GM19239 (cell line): ENCODE results near the gene SGSH.
"Not testable (repeated sequence)": the region's sequence is repeated elsewhere in the genome, so short reads cannot be mapped to it uniquely, and the experiment has no call there.

Experiments
- DNase-seq: peaks from one replicate; pipeline ENCODE4 v3.0.0; 2011; ENCODE audit warnings: low spot score; ENCODE audit not compliant: insufficient read length
- FAIRE-seq: peaks from 2 replicates; lab custom pipeline; 2011; peaks lifted over from hg19 to GRCh38; lab: Jason Lieb, UNC

SGSH gene

GRCh38 chr17:80220054-80220735 lies at the start of gene SGSH, which contains the start of gene SLC26A11:
TSS of gene SGSH (minus strand) at chr17:80220333. CDS start at chr17:80220313, 20 bp downstream.
TSS of gene SLC26A11 (plus strand) at chr17:80220427. CDS start at chr17:80221561, 1,134 bp downstream.
- FAIRE-seq (no peak), DNase-seq (peak; percentile 88)

GRCh38 chr17:80269405-80269807 lies 49.3 kb upstream of the SGSH start:
- no peak for FAIRE-seq
- no peak for DNase-seq

- DNase-seq (no peak), FAIRE-seq (no peak)
Measured at GRCh38 chr17:80268427-80268826, 48.3 kb upstream of the SGSH start.

GRCh38 chr17:80267391-80267790 lies 47.3 kb upstream of the SGSH start:
- DNase-seq, result no peak
- no peak for FAIRE-seq

DNA sequence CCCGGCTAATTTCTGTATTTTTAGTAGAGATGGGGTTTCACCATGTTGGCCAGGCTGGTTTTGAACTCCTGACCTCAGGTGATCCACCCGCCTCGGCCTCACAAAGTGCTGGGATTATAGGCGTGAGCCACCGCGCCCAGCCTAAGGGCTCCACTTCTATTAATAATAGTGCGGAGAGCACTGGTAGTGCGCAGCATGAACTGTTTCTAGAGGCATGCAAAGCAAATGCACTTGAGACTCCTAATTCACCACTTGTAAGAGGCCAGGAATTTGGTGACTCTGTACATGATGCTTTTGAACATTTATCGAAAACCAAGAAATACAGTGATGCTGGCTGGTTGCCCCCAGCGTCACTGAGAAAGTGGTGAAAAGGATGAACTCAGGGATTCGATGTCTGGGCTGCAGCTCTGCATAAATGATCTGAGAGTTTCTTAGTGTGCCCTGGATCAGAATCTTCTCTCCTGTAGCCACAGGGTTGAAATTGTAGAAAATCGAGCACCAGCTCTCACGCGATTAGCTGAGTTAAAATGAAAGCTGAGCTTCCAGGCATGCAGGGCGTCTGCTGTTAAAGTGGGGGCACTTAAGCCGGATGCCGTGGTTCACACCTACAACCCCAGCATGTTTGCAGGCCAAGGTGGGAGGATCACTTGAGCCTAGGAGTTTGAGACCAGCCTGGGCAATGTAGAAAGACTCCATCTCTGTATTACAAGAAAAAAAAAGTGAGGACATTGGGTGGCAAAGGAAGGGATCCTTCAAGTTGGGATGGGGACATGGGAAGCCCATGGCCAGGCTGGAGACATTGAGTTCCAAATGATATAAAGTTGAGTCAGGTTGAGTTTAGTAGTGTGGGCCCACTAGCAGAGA lies 45.3 kb upstream of the SGSH start:
- FAIRE-seq (peak; percentile 95), DNase-seq (peak; percentile 70)

DNA sequence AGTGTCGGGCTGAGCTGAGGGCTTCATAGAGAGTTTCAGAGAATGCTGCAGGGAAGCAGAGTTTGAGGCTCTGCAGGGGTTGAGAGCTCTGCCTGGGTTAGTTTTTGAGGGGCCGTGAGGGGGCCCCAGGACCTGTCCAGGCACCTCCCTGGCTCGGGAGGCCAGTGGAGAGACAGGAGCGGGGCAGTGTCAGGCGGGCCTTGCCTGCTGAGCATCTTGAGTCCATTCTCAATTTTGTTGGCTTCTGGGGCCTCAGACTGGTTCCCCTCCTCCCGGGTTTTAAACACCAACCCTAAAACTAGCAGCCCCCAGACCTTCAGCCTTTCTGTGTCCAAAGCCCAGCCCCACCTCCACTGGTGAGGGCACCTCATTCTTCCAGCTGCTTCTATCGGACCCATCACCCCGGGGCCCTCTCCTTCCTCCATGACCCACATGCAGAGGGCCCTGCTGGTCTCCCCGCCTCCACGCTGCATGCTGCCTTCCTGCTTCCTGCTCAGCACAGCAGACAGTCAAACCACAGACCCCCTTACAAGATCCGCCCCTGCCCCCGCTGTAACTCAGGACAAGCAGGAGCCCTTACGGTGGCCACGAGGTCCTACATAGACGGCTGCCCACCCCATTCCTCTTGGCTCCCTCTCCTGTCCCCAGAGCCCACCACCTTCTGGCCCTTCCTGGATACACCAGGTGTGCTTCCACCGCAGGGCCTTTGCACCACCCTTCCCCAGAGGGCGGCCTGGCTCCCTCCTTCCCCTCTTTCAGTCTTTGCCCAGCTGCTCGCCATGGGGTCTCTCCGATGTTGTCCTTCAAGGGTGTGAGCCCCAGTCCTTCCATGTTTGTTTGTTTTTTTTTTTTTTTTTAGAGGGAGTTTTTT lies 44.3 kb upstream of the SGSH start:
- no peak for FAIRE-seq
- DNase-seq, result no peak

GRCh38 chr17:80263253-80264204 lies 43.4 kb upstream of the SGSH start:
- FAIRE-seq (peak; percentile 100), DNase-seq (peak; percentile 83)

- no peak for DNase-seq
- FAIRE-seq, result no peak
Measured at GRCh38 chr17:80262775-80263244, 42.7 kb upstream of the SGSH start.

DNA sequence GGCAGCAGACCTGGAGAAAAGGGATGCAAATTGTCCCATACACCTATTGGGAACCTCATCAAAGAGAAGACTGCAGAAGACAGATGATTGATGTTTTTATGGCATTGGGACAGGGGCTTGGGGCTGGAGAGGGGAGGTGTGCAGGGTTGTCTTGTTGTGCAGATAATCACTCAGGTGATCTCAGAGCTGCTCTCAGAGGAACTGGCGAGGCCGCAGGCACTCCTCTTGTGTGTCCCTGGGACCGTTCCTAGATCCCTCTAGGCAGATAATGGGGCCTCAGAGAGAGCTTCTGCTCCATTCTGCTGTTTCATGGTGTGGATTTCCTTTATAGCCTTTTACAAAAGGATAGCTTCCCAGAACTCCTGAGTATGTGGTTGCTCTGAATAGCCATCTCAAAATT lies 42.2 kb upstream of the SGSH start:
- FAIRE-seq (no peak), DNase-seq (no peak)

DNA sequence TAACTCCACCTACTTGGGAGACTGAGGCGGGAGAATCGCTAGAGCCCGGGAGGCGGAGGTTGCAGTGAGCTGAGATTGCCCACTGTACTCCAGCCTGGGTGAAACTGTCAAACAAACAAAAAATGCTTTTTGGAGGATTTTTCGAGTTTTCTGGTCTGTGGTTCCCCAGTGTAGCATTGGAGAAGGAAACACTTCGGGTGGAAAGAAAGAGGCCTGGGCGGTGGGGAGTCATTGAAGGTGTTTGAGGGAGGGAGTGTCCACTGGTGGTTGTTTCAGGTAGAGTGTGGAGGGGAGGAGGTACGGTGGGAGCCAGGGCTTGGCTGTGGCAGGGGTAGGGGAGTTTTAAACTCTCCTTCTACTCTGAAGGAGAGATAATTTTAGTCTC lies 41.8 kb upstream of the SGSH start:
- DNase-seq (no peak), FAIRE-seq (no peak)

- FAIRE-seq (peak; percentile 47), DNase-seq (no peak)
Measured at GRCh38 chr17:80261159-80261894, 41.2 kb upstream of the SGSH start.

- FAIRE-seq (no peak), DNase-seq (peak; percentile 68)
Measured at GRCh38 chr17:80260791-80261158, 40.6 kb upstream of the SGSH start, which contains the start of gene RNF213. TSS of gene RNF213 (plus strand) at chr17:80260852. CDS start at chr17:80263682, 2,830 bp downstream.

- DNase-seq, result no peak
- no peak for FAIRE-seq
Measured at GRCh38 chr17:80260069-80260535, 40.0 kb upstream of the SGSH start.

- DNase-seq (no peak), FAIRE-seq (no peak)
Measured at GRCh38 chr17:80259457-80260068, 39.4 kb upstream of the SGSH start.

GRCh38 chr17:80258296-80258695 lies 38.2 kb upstream of the SGSH start:
- not testable (repeated sequence) for DNase-seq, FAIRE-seq

- DNase-seq, result no peak
- FAIRE-seq, result no peak
Measured at GRCh38 chr17:80257716-80258213, 37.6 kb upstream of the SGSH start.

DNA sequence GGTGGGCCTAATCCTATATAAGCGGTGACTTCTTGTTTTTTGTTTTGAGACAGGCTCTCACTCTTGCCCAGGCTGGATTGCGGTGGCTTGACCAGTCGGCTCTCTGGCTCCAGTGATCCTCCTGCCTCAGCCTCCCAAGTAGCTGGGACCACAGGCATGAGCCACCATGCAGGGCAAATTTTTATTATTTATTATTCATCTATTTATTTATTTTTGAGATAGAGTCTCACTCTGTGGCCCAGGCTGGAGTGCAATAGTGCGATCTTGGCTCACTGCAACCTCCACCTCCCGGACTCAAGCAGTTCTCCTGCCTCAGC lies 35.9 kb upstream of the SGSH start:
- no peak for DNase-seq
- no peak for FAIRE-seq
